K562 (cell line): ENCODE data around the gene AP2M1. TPM values are rescaled to one million over a fixed set of nuclear protein-coding genes. Genes with fewer than 3 reads are reported as not detected.
A peak's percentile ranks its signal among the peaks of the same experiment; 100 is the strongest.

ENCODE experiments used
- ATAC-seq: fragments of 200-7000 bp; cut with Tn5 transposase; 3 replicates; pipeline ENCODE4 v1.9.1; 2020; ENCODE audit warnings: moderate library complexity
- BruUV-seq: library from RNA; stranded (reverse); fragments of 400-500 nt; replicated peaks from 2 replicates; lab custom pipeline; 2021; lab: Mats Ljungman, UMichigan
- CTCF ChIA-PET: fragments of 300-600 bp; formaldehyde crosslinking; extraction: SDS; loops from one replicate; lab custom pipeline; 2021; ENCODE audit warnings: low intra/inter-chr PET ratio; lab: Yijun Ruan, JAX
- POLR2A ChIA-PET: fragments of 300-600, 350-650 bp; sonication (Branson Sonifier 250); formaldehyde crosslinking; extraction: SDS; loops from one replicate; lab custom pipeline; 2021; ENCODE audit warnings: antibody characterized with exemption, inconsistent platforms; lab: Yijun Ruan, JAX
- DNase-seq, 4 experiments: peaks; one replicate each; pipeline versions ENCODE4 v3.0.0 to v3.0.0-alpha.2; 2011 to 2018; ENCODE audit warnings: low spot score in 3 of 4, mixed read lengths in 3 of 4; ENCODE audit errors: extremely low read depth in 1 of 4
- FAIRE-seq: peaks from 2 replicates; lab custom pipeline; 2011; peaks lifted over from hg19 to GRCh38; lab: Jason Lieb, UNC
- H2AFZ ChIP-seq: 2 replicates; pipeline ENCODE4 v1.6.0; 2011; ENCODE audit warnings: low read depth, low read length, control low read depth, inconsistent platforms
- H3K27ac ChIP-seq: fragments of 200-600 bp; 3 replicates; pipeline ENCODE4 v1.8.0; 2011; ENCODE audit warnings: low read depth, mild to moderate bottlenecking, control low read depth, inconsistent platforms, low read length, moderate library complexity, mixed read lengths; ENCODE audit errors: extremely low read depth
- H3K27me3 ChIP-seq, 2 experiments: fragments of 300-600 bp in 1 of 2; 2 replicates in 1 of 2; 3 replicates in 1 of 2; pipeline versions ENCODE4 v1.6.0 to v1.8.0; 2011; ENCODE audit warnings: inconsistent platforms in 2 of 2, low read length in 2 of 2, mild to moderate bottlenecking in 1 of 2, mixed read lengths in 1 of 2, moderate library complexity in 1 of 2; ENCODE audit not compliant: control insufficient read depth in 2 of 2, insufficient read depth in 2 of 2
- H3K36me3 ChIP-seq: fragments of 300-600 bp; 3 replicates; pipeline ENCODE4 v1.8.0; 2011; ENCODE audit warnings: mild to moderate bottlenecking, low read length, inconsistent platforms; ENCODE audit not compliant: control insufficient read depth, insufficient read depth
- H3K4me1 ChIP-seq, 2 experiments: fragments of 200-600 bp in 1 of 2; replicated peaks in 1 of 2; 2 replicates in 1 of 2; 3 replicates in 1 of 2; pipeline versions ENCODE4 v1.5.1 to v1.8.0; 2011; ENCODE audit warnings: inconsistent platforms in 2 of 2, low read length in 2 of 2, mild to moderate bottlenecking in 1 of 2, mixed read lengths in 1 of 2, moderate library complexity in 1 of 2; ENCODE audit not compliant: control insufficient read depth in 2 of 2, insufficient read depth in 2 of 2
- H3K4me2 ChIP-seq: 2 replicates; pipeline ENCODE4 v1.6.1; 2011; ENCODE audit warnings: low read length, control low read depth, inconsistent platforms, mixed read lengths; ENCODE audit not compliant: insufficient read depth
- H3K4me3 ChIP-seq: fragments of 200-600 bp; sonication (generic), shearing (Covaris generic); 2 replicates; pipeline ENCODE4 v1.5.1; 2016; ENCODE audit warnings: control low read depth, inconsistent platforms
- H3K79me2 ChIP-seq: fragments of 200-600 bp; 3 replicates; pipeline ENCODE4 v1.8.0; 2011; ENCODE audit warnings: low read length, inconsistent platforms; ENCODE audit not compliant: control insufficient read depth, insufficient read depth
- H3K9ac ChIP-seq, 2 experiments: 2 replicates each; pipeline versions ENCODE4 v1.6.0 to v1.6.1; 2011; ENCODE audit warnings: low read depth in 2 of 2, low read length in 2 of 2, control low read depth in 1 of 2, inconsistent platforms in 1 of 2, mild to moderate bottlenecking in 1 of 2, mixed read lengths in 1 of 2; ENCODE audit not compliant: insufficient read depth in 1 of 2
- H3K9me1 ChIP-seq: one replicate; pipeline ENCODE4 v1.6.0; 2011; ENCODE audit warnings: inconsistent platforms, mild to moderate bottlenecking, low read length, moderate library complexity; ENCODE audit not compliant: control insufficient read depth, insufficient read depth
- H3K9me3 ChIP-seq: replicated peaks from 2 replicates; pipeline ENCODE4 v1.5.1; 2011; ENCODE audit warnings: low read depth, low read length, inconsistent platforms; ENCODE audit not compliant: control insufficient read depth, insufficient read depth
- H4K20me1 ChIP-seq: replicated peaks from 2 replicates; pipeline ENCODE4 v1.6.1; 2011; ENCODE audit warnings: low read length, inconsistent platforms, mixed read lengths; ENCODE audit not compliant: control insufficient read depth, insufficient read depth
- CEBPB ChIP-seq: fragments of 450-650 bp; IDR thresholded peaks from 2 replicates; pipeline ENCODE4 v1.6.1; 2016; ENCODE audit warnings: missing genetic modification characterization, missing compliant biosample characterization
- CEBPG ChIP-seq, 3 experiments: fragments of 200-800 bp in 1 of 3; sonication (Bioruptor generic) in 1 of 3; sonication (generic) in 1 of 3; formaldehyde crosslinking in 1 of 3; IDR thresholded peaks in 2 of 3; conservative IDR thresholded peaks in 1 of 3; 2 replicates each; pipeline versions ENCODE4 v1.6.1 to v1.8.0; 2016 to 2022; ENCODE audit warnings: missing compliant biosample characterization in 2 of 3, missing genetic modification characterization in 2 of 3, mild to moderate bottlenecking in 1 of 3, missing genetic modification reagents in 1 of 3
- ELF2 ChIP-seq: fragments of 250-450 bp; sonication (Bioruptor Pico); IDR thresholded peaks from 2 replicates; pipeline ENCODE4 v1.5.0; 2021; ENCODE audit warnings: mild to moderate bottlenecking
- PRMT5 ChIP-seq: sonication (generic); formaldehyde crosslinking; IDR thresholded peaks from 2 replicates; pipeline ENCODE4 v1.5.0; 2020; ENCODE audit warnings: missing genetic modification reagents
- TAF15 ChIP-seq: fragments of 200-400 bp; formaldehyde crosslinking; IDR thresholded peaks from 2 replicates; pipeline ENCODE4 v1.6.1; 2017; ENCODE audit warnings: mild to moderate bottlenecking, low read depth, low read length, moderate library complexity
- WGBS: fragments of 100-300 bp; shearing (Covaris generic); methylation state at CpG from one replicate; pipeline ENCODE4 v1.1.6; 2016; ENCODE audit warnings: low coverage, mixed read lengths; ENCODE audit not compliant: insufficient coverage; ENCODE audit errors: missing lambda C conversion rate; 5-methylcytosine and 5-hydroxymethylcytosine counted together
- in situ Hi-C: fragments of 300-500 bp; cut with MboI; formaldehyde crosslinking; loops from 4 replicates; pipeline ENCODE4 v1.15.0; 2018; ENCODE audit warnings: inconsistent platforms, mixed read lengths
- intact Hi-C: fragments of 100-400 bp; cut with micrococcal nuclease; formaldehyde crosslinking; loops from 2 replicates; pipeline ENCODE4 v1.14.2; 2022
- polyA plus RNA-seq, 8 experiments: library from polyadenylated mRNA; depleted of rRNA in 4 of 8; stranded (reverse) in 5 of 8; unstranded in 3 of 8; fragments of >200 nt; fragmentation: Nextera tagmentation in 2 of 8; fragmentation: Illumina TruSeq in 1 of 8; extraction: Ambion mirVana in 2 of 8; extraction: Trizol in 1 of 8; gene quantifications; 2 replicates each; pipeline versions ENCODE4 v1.2.1 to v1.2.3, GENCODE V29; 2011 to 2014; ENCODE audit warnings: inconsistent platforms in 1 of 8, missing spikeins in 1 of 8
- total RNA-seq, 7 experiments: library from RNA; depleted of rRNA in 6 of 7; stranded (reverse); fragments of >200 nt in 6 of 7; fragmentation: Illumina TruSeq in 2 of 7; extraction: Trizol in 2 of 7; gene quantifications; 2 replicates each; pipeline versions ENCODE4 v1.2.1 to v1.2.3, GENCODE V29; 2011 to 2021; ENCODE audit warnings: low replicate concordance in 1 of 7

AP2M1 gene
- total and polyA plus RNA-seq, 9 of the 15 experiments (the other 6 are each of a cell fraction or from before 2014, with no cell fraction given), result 118 to 505 (median 296) TPM

- no peak overlapping the region for H3K4me3 ChIP-seq
- in situ Hi-C loops (no loop called here), intact Hi-C loops (no loop called here)
- ChIA-PET POLR2A (interaction anchor here (0.7 to 4.1 kb wide), 7 partner anchors 9 to 249 kb away, joined by 3 to 48 read pairs (median 4); partner anchors contain the start of genes ABCF3, DVL3 and EIF2B5), CTCF (interaction anchor here (1.0 kb wide), 1 partner anchor 250 kb away, joined by 3 read pairs; no protein-coding TSS in a partner anchor)
- BruUV-seq, result no TSS peak
- no peaks in the 10 kb centered on the region for H3K9me3 ChIP-seq
- no peaks in the 10 kb centered on the region for H3K79me2 ChIP-seq
- H3K9me1 ChIP-seq, result peaks cover 2% of the 10 kb centered on the region
- H3K4me2 ChIP-seq, result no peak overlapping the region
- H3K4me1 ChIP-seq, result peaks cover 0 to 3% of the 10 kb centered on the region in 2 experiments; a peak in 2 of 5 replicates
- H3K27ac ChIP-seq, result no peak overlapping the region
- FAIRE-seq, result no peak
- peaks cover 65% of the 10 kb centered on the region for H3K36me3 ChIP-seq
- DNase-seq, result no peak
- H2AFZ ChIP-seq, result no peak overlapping the region
- H3K9ac ChIP-seq, result no peak overlapping the region
- no peak; the same call in 2 of the 3 replicates for ATAC-seq
- no peaks in the 10 kb centered on the region for H4K20me1 ChIP-seq
- H3K27me3 ChIP-seq, result no peaks in the 10 kb centered on the region
- 56% methylated on average over 5 of the region's 5 CpGs for WGBS
- no peak for TF ChIP-seq TAF15
- no peak for TF ChIP-seq PRMT5 (CRISPR knock-in tag)
- TF ChIP-seq CEBPG (CRISPR knock-in tag; IDR thresholded peaks at IDR 0.05), result peak; percentile 48; the same call in 1 of the 2 replicates
- TF ChIP-seq CEBPG (tag; conservative IDR thresholded peaks at IDR 0.05 in 1 of 2, IDR thresholded peaks at IDR 0.05 in 1 of 2), result peak; percentile 67 to 94
- TF ChIP-seq CEBPB, result peak; percentile 95
- TF ChIP-seq ELF2 (CRISPR knock-in tag), result no peak
These were observed 30.1 kb upstream of the AP2M1 start for GRCh38 chr3:184144505-184144904.
